22Rv1 (cell line): ENCODE measurements around the gene ATOH8.

ENCODE experiments used
- ZFX ChIP-seq: fragments of 450-650 bp; IDR thresholded peaks from 2 replicates; pipeline ENCODE4 v1.6.1; 2017; ENCODE audit warnings: antibody characterized with exemption, borderline replicate concordance
- TF ChIP-seq, protein P1 (sequence below): fragments of 450-650 bp; IDR thresholded peaks from 2 replicates; pipeline ENCODE4 v1.5.1; 2017; ENCODE audit warnings: mild to moderate bottlenecking

DNA sequence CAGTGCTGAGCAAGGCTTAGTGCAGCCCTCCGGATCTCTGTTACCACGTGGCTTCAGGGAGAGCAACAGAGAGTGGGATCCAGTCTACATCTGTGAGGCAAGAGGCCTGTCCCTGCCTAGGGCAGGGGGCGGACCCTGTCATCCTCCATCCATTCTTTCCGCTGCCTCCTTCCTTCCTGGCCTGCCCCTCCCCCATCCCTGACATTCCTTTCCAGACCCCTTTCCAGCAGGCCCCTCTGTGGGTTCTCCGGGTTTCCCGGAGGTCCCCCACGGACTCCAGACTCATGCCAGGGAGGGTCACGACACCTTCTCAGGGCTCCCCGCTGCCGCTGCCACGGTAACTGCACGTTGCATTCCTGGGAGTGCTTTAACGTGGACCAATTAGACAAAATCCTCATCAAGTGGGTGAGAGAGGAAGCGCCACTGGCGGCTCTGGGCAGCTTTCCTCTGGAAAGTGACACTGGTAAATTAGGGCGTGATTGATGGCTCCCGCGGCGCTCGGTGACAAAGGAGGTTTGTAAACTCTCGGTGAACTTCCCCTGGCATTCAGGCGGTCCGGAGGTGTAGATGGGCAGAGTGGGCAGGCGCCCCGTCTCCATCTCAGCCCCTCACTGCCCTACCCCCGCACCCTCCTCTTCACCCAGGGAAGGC lies 11.4 kb downstream of the ATOH8 start:
- TF ChIP-seq, protein P1, sequence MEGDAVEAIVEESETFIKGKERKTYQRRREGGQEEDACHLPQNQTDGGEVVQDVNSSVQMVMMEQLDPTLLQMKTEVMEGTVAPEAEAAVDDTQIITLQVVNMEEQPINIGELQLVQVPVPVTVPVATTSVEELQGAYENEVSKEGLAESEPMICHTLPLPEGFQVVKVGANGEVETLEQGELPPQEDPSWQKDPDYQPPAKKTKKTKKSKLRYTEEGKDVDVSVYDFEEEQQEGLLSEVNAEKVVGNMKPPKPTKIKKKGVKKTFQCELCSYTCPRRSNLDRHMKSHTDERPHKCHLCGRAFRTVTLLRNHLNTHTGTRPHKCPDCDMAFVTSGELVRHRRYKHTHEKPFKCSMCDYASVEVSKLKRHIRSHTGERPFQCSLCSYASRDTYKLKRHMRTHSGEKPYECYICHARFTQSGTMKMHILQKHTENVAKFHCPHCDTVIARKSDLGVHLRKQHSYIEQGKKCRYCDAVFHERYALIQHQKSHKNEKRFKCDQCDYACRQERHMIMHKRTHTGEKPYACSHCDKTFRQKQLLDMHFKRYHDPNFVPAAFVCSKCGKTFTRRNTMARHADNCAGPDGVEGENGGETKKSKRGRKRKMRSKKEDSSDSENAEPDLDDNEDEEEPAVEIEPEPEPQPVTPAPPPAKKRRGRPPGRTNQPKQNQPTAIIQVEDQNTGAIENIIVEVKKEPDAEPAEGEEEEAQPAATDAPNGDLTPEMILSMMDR, result no peak
- no peak for TF ChIP-seq ZFX
